Heart left ventricle (tissue), 13 donors: ENCODE results near the gene RNPEPL1.

Experiments
- POLR2A ChIP-seq, 2 donors: fragments of 450-650 bp; IDR thresholded peaks; one replicate each; pipeline ENCODE4 v1.6.1; 2017; ENCODE audit warnings: antibody characterized with exemption in 2 of 2, mild to moderate bottlenecking in 2 of 2, moderate library complexity in 2 of 2
- TF ChIP-seq, protein P1 (sequence below), 12 donors: fragments of 200-600 bp; sonication (generic) in 4 of 12; IDR thresholded peaks; one replicate each; pipeline versions ENCODE4 v1.5.0 to v1.8.0; 2018 to 2022; ENCODE audit warnings: antibody characterized with exemption in 12 of 12, mild to moderate bottlenecking in 5 of 12
- donor health status: ischemic (EF 13 %, LVEDD 7.1; RV severe dilation, severe dysfunction).
- donor health status: DM: no; HTN: yes; CAD: no.
- donor health status: DM: no; HTN: no; CAD: no.
- donor health status: ischemic (EF 25% LVEDD 6.9; RV normal size, moderate dysfunction).
- donor health status: ischemic (EF 25% LVEDD 5.7; RV mildly dilated, moderate dysfunction).
- donor health status: ischemic (EF 35%, LVEDD 5.7; RV mildly dilated, moderate dysfunction).
- donor health status: nonischemic (EF 11% LVEDD 7.7; RV severe dilation, severe dysfunction).
- donor health status: DM: yes; HTN: yes; CAD: no.
- donor health status: PGD.
- donor health status: ischemic (EF 29% LVEDD 5.4; RV normal size, mild dysfunction).
- donor health status: nonischemic (EF 23%, LVEDD 6.1; RV moderate dilation, normal function).

DNA sequence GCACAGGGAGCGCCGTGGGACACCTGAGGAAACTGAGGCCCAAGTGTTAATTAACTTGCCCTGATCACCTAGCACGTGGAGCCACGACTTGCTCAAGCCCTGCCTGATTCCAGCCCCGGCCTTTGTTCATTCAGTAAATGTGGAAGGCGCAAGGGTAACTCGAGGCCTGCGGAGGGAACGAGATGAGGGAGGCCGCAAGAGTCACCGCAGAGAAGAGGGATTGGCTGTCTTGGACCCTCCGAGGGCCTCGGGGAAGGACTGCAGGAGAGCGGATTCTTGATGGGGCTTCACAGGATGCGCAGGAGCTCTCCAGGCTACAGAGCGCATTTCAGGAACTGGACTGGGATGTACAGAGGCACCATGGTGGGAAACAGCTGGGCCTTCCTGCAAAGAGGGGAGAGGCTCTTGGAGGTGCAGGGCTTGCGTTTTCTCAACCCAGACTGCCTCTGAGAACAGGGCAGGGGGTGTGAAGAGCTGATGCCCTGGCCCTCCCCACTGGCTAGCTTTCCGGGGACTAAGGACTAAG is 10.0 kb upstream of the RNPEPL1 start:
- TF ChIP-seq, protein P1, sequence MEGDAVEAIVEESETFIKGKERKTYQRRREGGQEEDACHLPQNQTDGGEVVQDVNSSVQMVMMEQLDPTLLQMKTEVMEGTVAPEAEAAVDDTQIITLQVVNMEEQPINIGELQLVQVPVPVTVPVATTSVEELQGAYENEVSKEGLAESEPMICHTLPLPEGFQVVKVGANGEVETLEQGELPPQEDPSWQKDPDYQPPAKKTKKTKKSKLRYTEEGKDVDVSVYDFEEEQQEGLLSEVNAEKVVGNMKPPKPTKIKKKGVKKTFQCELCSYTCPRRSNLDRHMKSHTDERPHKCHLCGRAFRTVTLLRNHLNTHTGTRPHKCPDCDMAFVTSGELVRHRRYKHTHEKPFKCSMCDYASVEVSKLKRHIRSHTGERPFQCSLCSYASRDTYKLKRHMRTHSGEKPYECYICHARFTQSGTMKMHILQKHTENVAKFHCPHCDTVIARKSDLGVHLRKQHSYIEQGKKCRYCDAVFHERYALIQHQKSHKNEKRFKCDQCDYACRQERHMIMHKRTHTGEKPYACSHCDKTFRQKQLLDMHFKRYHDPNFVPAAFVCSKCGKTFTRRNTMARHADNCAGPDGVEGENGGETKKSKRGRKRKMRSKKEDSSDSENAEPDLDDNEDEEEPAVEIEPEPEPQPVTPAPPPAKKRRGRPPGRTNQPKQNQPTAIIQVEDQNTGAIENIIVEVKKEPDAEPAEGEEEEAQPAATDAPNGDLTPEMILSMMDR (IDR thresholded peaks at IDR 0.05): no peak
- TF ChIP-seq POLR2A (IDR thresholded peaks at IDR 0.05): no peak
